Upper lobe of left lung (tissue), 6 donors: Measurements from ENCODE around the gene SURF1. TPM values are rescaled to one million over a fixed set of nuclear protein-coding genes. Genes with fewer than 3 reads are reported as not detected.
"Not testable (repeated sequence)": the region's sequence is repeated elsewhere in the genome, so short reads cannot be mapped to it uniquely, and the experiment has no call there.

Experiments
- ATAC-seq, 2 donors: fragments of 200-7000 bp; cut with Tn5 transposase; one replicate each; pipeline ENCODE4 v1.9.1; 2022; ENCODE audit warnings: mild to moderate bottlenecking in 2 of 2, moderate library complexity in 2 of 2; ENCODE audit not compliant: low FRiP score in 2 of 2
- DNase-seq, 2 donors: peaks; one replicate each; pipeline ENCODE4 v3.0.0-alpha.2; 2019 to 2020
- H3K27ac ChIP-seq, 4 donors: fragments of 200-600 bp; sonication (generic); one replicate each; pipeline ENCODE4 v1.5.1; 2016 to 2019
- H3K27me3 ChIP-seq, 4 donors: fragments of 200-600 bp; sonication (generic); one replicate each; pipeline ENCODE4 v1.5.1; 2017 to 2019
- H3K36me3 ChIP-seq, 4 donors: fragments of 200-600 bp; sonication (generic); one replicate each; pipeline ENCODE4 v1.5.1; 2016 to 2019
- H3K4me1 ChIP-seq, 4 donors: fragments of 200-600 bp; sonication (generic); one replicate each; pipeline ENCODE4 v1.5.1; 2018 to 2019
- H3K4me3 ChIP-seq, 4 donors: fragments of 200-600 bp; sonication (generic); one replicate each; pipeline ENCODE4 v1.5.1; 2017 to 2019; ENCODE audit warnings: mild to moderate bottlenecking in 2 of 4, moderate library complexity in 1 of 4
- H3K9me3 ChIP-seq, 4 donors: fragments of 200-600 bp; sonication (generic); one replicate each; pipeline ENCODE4 v1.5.1; 2018 to 2019
- EP300 ChIP-seq, 4 donors: sonication (generic); formaldehyde crosslinking; IDR thresholded peaks; one replicate each; pipeline ENCODE4 v1.5.1; 2017; ENCODE audit warnings: antibody characterized with exemption in 4 of 4, control low read depth in 2 of 4
- POLR2A ChIP-seq, 4 donors: fragments of 450-650 bp; IDR thresholded peaks; one replicate each; pipeline ENCODE4 v1.5.1; 2016 to 2017; ENCODE audit warnings: antibody characterized with exemption in 4 of 4, mild to moderate bottlenecking in 2 of 4
- POLR2AphosphoS5 ChIP-seq, 2 donors: sonication (generic); formaldehyde crosslinking; IDR thresholded peaks; one replicate each; pipeline ENCODE4 v1.5.1; 2017; ENCODE audit warnings: antibody characterized with exemption in 2 of 2
- WGBS, 2 donors: methylation state at CpG; one replicate each; pipeline ENCODE4 v1.1.5; 2017 to 2018; 5-methylcytosine and 5-hydroxymethylcytosine counted together
- total RNA-seq, 6 donors: library from RNA; depleted of rRNA in 4 of 6; stranded (reverse); fragments of >200 nt in 4 of 6; gene quantifications; one replicate each; pipeline versions ENCODE4 v1.1.0 to v1.2.1, GENCODE V29; 2016 to 2021
- TF ChIP-seq, protein P1 (sequence below), 6 experiments: fragments of 450-650 bp in 4 of 6; fragments of 200-600 bp in 2 of 6; sonication (generic) in 2 of 6; IDR thresholded peaks; one replicate each; pipeline ENCODE4 v1.5.1; 2016 to 2019; ENCODE audit warnings: antibody characterized with exemption in 6 of 6
- donor health status: DM: no; HTN: no; CAD: no; lungs with moderate emphysema.
- donor health status: DM: no; HTN: yes; CAD: no; lungs with severe emphysema.

SURF1 gene
- total RNA-seq, 6 donors from 2014 or later: 25.1 to 64.8 (median 45.5) TPM

DNA sequence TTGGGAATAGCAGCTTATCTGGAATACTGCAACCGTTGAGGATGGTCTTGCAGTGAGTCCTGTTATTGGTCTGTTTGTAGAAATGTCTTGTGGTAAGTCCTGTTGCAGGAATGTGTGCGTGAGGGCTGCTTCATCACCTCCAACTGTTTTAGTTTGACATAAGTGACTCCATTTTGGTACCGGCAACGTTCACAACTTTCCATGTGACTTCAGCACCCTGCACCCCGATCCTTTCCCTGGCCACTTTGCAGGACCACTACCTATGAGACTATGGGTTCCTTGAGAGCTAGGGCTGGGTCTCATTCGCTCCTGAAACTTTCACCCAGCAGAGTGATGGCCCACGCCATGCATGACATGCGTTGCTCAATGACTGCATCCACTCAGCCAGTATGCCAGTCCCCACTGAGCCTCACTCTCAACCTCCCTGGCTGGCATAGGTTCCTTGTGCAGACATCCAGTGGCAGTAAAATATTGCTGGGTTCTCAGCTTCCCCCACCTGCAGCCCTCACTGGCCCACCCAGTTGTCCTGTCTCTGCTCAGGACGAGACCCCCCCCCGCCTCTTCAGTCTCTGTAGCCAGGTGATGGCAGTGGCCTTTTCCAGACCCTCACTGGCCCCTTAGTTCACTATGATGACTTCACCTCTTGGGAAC, 28.3 kb downstream of the SURF1 start:
- Histone ChIP-seq H3K9me3 (no peaks in the 10 kb centered on the region), H3K4me3 (no peak overlapping the region), H3K36me3 (peaks cover 24 to 31% (median 24%) of the 10 kb centered on the region in 4 donors), H3K27ac (no peak overlapping the region), H3K27me3 (no peaks in the 10 kb centered on the region), H3K4me1 (peaks cover 0 to under 1% (median under 1%) of the 10 kb centered on the region in 4 donors)
- no peak for ATAC-seq
- WGBS, 2 donors: 93 to 95% methylated on average over 9 to 10 of the region's 10 CpGs
- TF ChIP-seq POLR2A (IDR thresholded peaks at IDR 0.05) (no peak), EP300 (IDR thresholded peaks at IDR 0.05) (no peak), POLR2AphosphoS5 (IDR thresholded peaks at IDR 0.05) (no peak)
- TF ChIP-seq, protein P1, sequence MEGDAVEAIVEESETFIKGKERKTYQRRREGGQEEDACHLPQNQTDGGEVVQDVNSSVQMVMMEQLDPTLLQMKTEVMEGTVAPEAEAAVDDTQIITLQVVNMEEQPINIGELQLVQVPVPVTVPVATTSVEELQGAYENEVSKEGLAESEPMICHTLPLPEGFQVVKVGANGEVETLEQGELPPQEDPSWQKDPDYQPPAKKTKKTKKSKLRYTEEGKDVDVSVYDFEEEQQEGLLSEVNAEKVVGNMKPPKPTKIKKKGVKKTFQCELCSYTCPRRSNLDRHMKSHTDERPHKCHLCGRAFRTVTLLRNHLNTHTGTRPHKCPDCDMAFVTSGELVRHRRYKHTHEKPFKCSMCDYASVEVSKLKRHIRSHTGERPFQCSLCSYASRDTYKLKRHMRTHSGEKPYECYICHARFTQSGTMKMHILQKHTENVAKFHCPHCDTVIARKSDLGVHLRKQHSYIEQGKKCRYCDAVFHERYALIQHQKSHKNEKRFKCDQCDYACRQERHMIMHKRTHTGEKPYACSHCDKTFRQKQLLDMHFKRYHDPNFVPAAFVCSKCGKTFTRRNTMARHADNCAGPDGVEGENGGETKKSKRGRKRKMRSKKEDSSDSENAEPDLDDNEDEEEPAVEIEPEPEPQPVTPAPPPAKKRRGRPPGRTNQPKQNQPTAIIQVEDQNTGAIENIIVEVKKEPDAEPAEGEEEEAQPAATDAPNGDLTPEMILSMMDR (IDR thresholded peaks at IDR 0.05): no peak
- DNase-seq: no peak

DNA sequence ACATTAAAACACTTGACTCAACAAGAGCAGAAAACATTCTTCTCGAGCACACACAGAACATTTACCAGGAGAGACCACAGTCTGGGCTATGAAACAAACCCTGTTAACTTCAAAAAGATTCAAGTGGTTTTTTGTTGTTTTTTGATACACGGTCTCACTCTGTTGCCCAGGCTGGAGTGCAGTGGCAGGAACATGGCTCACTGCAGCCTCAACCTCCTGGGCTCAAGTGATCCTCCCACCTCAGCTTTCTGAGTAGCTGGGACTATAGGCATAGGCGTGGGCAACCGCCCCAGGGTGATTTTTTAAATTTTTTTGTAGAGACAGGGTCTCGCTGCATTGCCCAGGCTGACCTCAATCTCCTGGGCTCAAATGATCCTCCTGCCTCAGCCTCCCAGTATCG, 29.3 kb downstream of the SURF1 start:
- DNase-seq, H3K27ac ChIP-seq, H3K4me3 ChIP-seq, H3K9me3 ChIP-seq, ATAC-seq, H3K27me3 ChIP-seq, H3K4me1 ChIP-seq: not testable (repeated sequence)
- WGBS, 2 donors: 72 to 81% methylated on average over 6 of the region's 6 CpGs
- peaks cover 15 to 22% (median 16%) of the 10 kb centered on the region in 4 donors for H3K36me3 ChIP-seq

DNA sequence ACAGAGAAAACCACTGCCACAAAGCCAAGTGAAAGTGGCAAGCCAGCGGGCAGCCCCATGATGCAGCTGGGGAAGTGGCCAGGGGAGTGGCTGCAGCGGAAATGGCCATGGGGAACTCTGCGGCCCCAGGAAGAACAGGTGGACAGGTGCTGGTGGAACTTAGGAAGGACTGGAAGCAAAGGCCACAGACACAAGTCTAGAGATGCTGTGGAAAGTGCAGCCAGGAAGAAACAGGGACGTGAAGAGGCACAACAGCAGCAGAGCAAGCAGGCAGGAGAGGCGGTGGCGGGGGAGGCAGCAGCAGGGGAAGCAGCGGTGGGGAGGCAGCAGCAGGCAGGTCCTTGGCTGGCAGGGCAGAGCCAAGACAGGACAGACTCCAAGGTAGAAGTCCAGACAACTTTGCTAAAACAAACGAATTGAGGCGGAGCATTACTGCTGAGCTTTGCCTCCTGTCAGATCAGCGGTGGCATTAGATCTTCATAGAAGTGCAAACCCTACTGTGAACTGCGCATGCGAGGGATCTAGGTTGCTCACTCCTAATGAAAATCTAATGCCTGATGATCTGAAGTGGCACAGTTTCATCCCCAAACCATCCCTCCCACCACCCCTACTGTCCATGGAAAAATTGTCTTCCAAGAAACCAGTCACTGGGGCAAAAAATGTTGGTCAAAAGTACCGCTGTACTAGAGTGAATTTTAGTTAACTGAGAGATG, 32.1 kb downstream of the SURF1 start:
- H3K4me3 ChIP-seq: no peak overlapping the region

DNA sequence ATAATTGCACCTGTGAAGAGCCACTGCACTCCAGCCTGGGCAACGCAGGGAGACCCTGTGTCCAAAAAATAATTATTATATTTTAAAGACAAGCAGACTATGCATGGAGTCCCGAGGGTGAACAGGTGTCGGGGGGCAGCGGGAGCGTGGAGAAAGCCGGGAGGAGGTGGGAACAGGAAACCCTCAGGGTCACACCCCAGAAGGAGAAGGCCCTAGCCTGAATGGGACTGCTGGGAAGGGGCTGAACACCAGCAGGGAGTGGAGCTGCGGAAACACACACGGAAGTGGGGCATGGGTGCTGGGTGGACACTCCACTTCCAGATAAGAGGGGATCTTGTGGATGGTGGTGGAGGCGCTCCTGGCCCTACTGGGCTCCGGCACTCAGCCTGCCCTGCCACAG, 33.1 kb downstream of the SURF1 start:
- Histone ChIP-seq H3K27me3 (no peaks in the 10 kb centered on the region), H3K4me3 (no peak overlapping the region), H3K4me1 (no peaks in the 10 kb centered on the region), H3K27ac (no peak overlapping the region), H3K9me3 (no peaks in the 10 kb centered on the region), H3K36me3 (no peaks in the 10 kb centered on the region)
- no peak for TF ChIP-seq EP300 (IDR thresholded peaks at IDR 0.05)
- TF ChIP-seq, protein P1 (IDR thresholded peaks at IDR 0.05): no peak
- no peak for TF ChIP-seq POLR2AphosphoS5 (IDR thresholded peaks at IDR 0.05)
- TF ChIP-seq POLR2A (IDR thresholded peaks at IDR 0.05): no peak
- ATAC-seq: no peak
- WGBS, 2 donors: 77 to 84% methylated on average over 10 of the region's 10 CpGs
- peak in 1 of 2 donors; percentile 10 for DNase-seq

More for the DNA sequence above, 32.1 kb downstream of the SURF1 start:
- no peaks in the 10 kb centered on the region for H3K9me3 ChIP-seq
- H3K27me3 ChIP-seq: no peaks in the 10 kb centered on the region
- TF ChIP-seq, protein P1 (IDR thresholded peaks at IDR 0.05): no peak
- TF ChIP-seq POLR2A (IDR thresholded peaks at IDR 0.05): no peak
- TF ChIP-seq POLR2AphosphoS5 (IDR thresholded peaks at IDR 0.05): no peak
- TF ChIP-seq EP300 (IDR thresholded peaks at IDR 0.05): no peak
- no peaks in the 10 kb centered on the region for H3K36me3 ChIP-seq
- ATAC-seq (no peak), DNase-seq (peak in 1 of 2 donors; percentile 12)
- WGBS, 2 donors: 85 to 90% methylated on average over 13 of the region's 13 CpGs
- H3K4me1 ChIP-seq: no peaks in the 10 kb centered on the region
- H3K27ac ChIP-seq: no peak overlapping the region

DNA sequence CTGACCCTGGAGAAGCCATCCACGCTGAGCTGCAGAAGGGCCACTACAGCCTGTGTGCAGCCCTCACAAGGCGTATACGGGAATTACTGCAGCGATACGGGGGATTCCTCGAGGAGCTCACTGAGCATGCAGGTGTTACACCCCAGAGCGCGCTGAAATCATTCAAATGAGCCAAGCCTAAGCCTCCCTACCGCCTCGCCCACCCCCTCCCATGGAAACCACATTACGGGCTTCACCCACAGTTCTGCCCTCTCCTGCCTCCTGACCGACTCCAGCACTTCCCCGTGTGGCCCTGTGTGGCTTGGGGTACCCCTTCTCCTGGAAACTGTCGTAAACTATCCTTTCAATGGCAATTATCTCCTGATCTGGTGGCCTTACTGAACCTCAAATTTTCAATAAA, 33.6 kb downstream of the SURF1 start:
- Histone ChIP-seq H3K9me3 (no peaks in the 10 kb centered on the region), H3K4me1 (no peaks in the 10 kb centered on the region), H3K36me3 (no peaks in the 10 kb centered on the region), H3K27ac (no peak overlapping the region), H3K4me3 (no peak overlapping the region), H3K27me3 (no peaks in the 10 kb centered on the region)
- WGBS, 2 donors: 68 to 72% methylated on average over 14 of the region's 14 CpGs
- ATAC-seq (no peak), DNase-seq (no peak)
- TF ChIP-seq, protein P1 (IDR thresholded peaks at IDR 0.05): no peak
- no peak for TF ChIP-seq POLR2AphosphoS5 (IDR thresholded peaks at IDR 0.05)
- TF ChIP-seq EP300 (IDR thresholded peaks at IDR 0.05): no peak
- no peak for TF ChIP-seq POLR2A (IDR thresholded peaks at IDR 0.05)
